C4-2B (cell line): ENCODE results near the gene LSAMP.

ENCODE experiments used
- H3K27ac ChIP-seq: fragments of 450-650 bp; 2 replicates; pipeline ENCODE4 v1.5.1; 2017
- ZFX ChIP-seq: fragments of 450-650 bp; IDR thresholded peaks from 2 replicates; pipeline ENCODE4 v1.6.1; 2017
- TF ChIP-seq, protein P1 (sequence below): fragments of 450-650 bp; conservative IDR thresholded peaks from 2 replicates; pipeline ENCODE4 v1.5.1; 2017; ENCODE audit warnings: mild to moderate bottlenecking

LSAMP gene

DNA sequence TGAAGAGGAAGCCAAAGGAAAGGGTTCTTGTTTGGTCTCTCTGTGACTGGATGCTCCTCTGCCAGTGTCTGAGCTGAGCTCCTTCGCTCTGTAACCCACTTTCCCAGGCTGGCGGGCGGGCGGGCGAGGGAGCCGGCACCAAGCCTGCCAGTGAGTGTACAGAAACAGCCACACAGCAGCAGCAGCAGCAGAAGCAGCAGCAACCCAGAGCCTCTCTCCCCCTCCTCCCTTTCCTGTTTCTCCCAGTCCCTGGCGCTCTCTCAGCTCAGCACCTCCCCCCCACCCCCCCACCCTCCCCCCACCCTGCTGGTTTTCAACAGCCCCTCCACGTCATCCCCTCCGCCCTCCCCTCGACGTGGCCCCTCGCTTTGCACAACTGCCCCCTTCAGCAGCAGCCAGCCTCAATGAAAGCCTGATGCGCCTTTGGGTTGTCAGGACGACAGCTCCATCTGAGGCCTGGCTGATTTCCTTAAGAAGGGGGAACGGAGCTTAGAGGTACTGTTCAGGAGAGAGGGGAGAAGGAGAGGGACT, at the start of gene LSAMP:
TSS of gene LSAMP (minus strand) at position 177 of the 531 bp plus-strand sequence.
- TF ChIP-seq, protein P1, sequence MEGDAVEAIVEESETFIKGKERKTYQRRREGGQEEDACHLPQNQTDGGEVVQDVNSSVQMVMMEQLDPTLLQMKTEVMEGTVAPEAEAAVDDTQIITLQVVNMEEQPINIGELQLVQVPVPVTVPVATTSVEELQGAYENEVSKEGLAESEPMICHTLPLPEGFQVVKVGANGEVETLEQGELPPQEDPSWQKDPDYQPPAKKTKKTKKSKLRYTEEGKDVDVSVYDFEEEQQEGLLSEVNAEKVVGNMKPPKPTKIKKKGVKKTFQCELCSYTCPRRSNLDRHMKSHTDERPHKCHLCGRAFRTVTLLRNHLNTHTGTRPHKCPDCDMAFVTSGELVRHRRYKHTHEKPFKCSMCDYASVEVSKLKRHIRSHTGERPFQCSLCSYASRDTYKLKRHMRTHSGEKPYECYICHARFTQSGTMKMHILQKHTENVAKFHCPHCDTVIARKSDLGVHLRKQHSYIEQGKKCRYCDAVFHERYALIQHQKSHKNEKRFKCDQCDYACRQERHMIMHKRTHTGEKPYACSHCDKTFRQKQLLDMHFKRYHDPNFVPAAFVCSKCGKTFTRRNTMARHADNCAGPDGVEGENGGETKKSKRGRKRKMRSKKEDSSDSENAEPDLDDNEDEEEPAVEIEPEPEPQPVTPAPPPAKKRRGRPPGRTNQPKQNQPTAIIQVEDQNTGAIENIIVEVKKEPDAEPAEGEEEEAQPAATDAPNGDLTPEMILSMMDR = no peak
- no peak for TF ChIP-seq ZFX
- H3K27ac ChIP-seq = no peak within 1 kb of the TSS

DNA sequence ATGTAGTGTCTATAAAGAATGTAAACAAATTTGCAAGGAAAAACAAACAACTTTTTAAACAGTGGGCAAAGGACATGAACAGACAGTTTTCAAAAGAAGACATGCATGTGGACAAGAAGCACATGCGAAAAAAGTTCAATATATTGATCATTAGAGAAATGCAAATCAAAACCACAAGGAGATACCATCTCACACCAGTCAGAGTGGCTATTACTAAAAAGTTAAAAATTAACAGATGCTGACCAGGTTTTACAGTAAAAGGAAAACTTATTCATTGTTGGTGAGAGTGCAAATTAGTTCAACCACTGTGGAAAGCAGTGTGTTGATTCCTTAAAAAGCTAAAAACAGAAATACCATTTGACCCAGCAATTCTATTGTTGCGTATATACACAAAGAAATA, 47.1 kb upstream of the LSAMP start:
- no peak overlapping the region for H3K27ac ChIP-seq
- TF ChIP-seq, protein P1 = no peak
- TF ChIP-seq ZFX = no peak

DNA sequence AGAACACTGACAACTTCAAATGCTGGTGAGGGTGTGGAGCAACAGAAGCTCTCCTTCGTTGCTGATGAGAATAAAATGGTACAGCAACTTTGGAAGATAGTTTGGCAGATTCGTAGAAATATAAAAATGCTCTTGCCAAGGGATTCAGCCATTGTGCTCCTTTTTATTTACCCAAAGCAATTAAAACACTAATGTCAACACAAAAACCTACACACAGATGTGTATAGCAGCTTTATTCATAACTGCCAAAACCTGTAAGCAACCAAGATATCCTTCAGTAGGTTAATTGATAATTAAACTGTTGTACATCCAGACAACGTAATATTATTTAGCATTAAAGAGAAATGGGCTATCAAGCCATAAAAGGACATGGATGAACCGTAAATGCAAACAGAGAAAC, 37.8 kb upstream of the LSAMP start:
- no peak overlapping the region for H3K27ac ChIP-seq
- no peak for TF ChIP-seq ZFX
- TF ChIP-seq, protein P1 = no peak

DNA sequence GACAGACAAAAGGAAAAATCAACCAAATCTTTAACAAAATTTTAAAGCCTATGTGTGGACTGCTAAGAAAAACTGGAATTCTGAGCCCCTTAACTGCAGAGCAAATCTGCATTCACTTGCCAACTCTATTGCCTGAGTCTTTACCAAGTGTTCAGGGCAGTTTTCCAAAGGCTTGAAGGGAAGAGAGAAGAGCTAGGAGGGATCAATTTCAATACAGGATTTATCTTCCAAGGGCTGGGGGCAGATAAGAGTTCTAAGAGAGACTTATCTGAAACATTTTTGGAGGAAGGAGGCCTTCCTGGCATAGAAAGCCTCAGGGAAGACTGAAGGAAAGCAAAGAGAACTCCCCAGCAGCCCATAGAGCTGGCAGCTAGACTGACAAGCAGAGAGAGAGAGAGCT, 31.4 kb upstream of the LSAMP start:
- no peak overlapping the region for H3K27ac ChIP-seq
- TF ChIP-seq, protein P1 = no peak
- no peak for TF ChIP-seq ZFX

DNA sequence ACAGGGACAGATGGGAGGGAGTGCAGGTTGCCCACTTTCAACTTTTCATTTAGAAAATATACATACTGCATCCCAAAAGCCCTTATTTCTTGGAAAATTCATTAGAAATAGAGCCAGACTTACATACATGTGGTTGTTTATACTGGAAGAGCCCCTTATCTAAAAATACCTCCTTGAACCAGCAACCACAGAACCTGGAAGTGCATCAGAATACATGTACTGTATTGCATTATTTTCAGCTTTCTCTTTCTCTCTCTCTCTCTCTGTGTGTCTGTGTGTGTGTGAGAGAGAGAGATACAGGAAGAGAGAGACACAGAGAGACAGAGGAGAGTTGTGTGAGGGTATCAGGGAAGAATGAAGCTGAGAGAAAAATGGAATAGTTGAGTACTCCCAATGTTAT, 29.5 kb upstream of the LSAMP start:
- no peak for TF ChIP-seq ZFX
- TF ChIP-seq, protein P1 = no peak
- no peak overlapping the region for H3K27ac ChIP-seq

DNA sequence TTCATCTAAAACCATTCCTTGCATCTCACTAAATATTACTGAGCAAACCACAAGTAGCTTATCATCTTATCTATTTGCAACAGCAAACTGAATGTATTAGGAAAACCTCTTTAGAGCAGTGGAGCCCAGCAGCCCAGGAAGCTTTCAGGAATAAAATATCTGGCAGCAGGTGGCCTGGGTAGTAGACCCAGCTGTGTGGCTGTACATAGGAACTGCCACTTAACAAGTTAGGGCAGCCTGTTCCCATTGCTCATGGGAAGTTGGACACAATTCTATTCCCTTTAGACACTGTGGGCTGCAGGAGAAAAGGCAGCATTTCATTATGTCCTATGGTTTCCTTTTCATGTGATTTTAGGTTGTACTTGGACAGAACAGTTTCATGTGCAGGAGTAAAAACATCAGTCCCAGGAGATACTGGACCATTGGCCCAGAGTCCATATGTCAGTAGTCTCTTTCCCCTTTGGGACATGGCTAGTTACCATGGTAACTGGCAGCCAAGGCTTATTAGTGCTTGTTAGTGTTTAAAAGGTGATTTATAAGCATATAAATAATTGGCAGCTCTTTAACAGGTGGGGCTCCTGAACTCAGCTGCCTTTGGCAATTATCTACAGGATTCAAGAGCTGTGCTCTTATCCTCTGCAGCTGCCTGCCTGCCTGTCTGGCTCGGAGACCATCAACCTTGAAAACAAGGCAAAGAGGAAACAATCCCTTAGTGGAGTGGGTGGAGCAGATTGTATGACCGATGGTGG, 28.9 kb upstream of the LSAMP start:
- TF ChIP-seq, protein P1 = no peak
- no peak for TF ChIP-seq ZFX
- H3K27ac ChIP-seq = no peak overlapping the region

DNA sequence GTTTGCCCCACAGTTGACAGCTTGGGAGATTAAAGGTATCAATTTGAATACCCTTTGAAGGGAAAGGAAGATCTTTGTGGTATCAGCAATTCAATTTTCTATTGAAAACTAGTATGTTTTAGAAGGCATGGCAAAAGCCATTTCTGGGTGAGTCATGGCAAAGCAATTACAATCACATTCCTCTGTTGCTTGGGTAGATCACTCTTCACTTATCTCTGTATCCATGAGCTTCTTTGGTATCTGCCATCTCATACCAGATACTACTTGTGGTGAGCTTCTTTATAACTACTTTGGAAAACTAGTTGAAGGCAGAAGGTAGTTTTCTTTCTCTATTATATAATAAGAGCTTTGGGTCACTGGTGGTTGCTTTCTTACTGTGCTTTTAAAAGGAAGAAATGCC, 28.3 kb upstream of the LSAMP start:
- TF ChIP-seq, protein P1 = no peak
- TF ChIP-seq ZFX = no peak
- no peak overlapping the region for H3K27ac ChIP-seq
